Renal pelvis (tissue), 3 donors: ENCODE measurements around the gene GNL3. TPM values are rescaled to one million over a fixed set of nuclear protein-coding genes. Genes with fewer than 3 reads are reported as not detected.

Source experiments
- polyA plus RNA-seq, 3 donors: library from polyadenylated mRNA; unstranded; fragments of 120-200 nt; gene quantifications; one replicate each; pipeline ENCODE4 v1.2.1, GENCODE V29; 2013; ENCODE audit not compliant: insufficient read length in 3 of 3

GNL3 gene
- polyA plus RNA-seq, 3 donors, result 92.6 to 111 (median 106) TPM

Other genes starting within 250 kb of the GNL3 start
- 10 to 100 TPM; 30.0 to 34.1 (median 32.7) TPM for gene SEMA3G, start 240.9 kb upstream of the GNL3 start, polyA plus RNA-seq
- 1 to 10 TPM; 6.8 to 7.2 (median 7.0) TPM for gene TNNC1, start 232.0 kb upstream of the GNL3 start, polyA plus RNA-seq
- 100 to 1,000 TPM; 112 to 148 (median 133) TPM for gene NISCH, start 230.4 kb upstream of the GNL3 start, polyA plus RNA-seq
- 10 to 100 TPM; 40.7 to 46.6 (median 45.0) TPM for gene STAB1, start 190.7 kb upstream of the GNL3 start, polyA plus RNA-seq
- gene NT5DC2, start 152.2 kb upstream of the GNL3 start, polyA plus RNA-seq, result 100 to 1,000 TPM; 138 to 202 (median 154) TPM
- 10 to 100 TPM; 20.5 to 23.9 (median 23.6) TPM for gene UQCC5, start 149.4 kb upstream of the GNL3 start, polyA plus RNA-seq
- 10 to 100 TPM; 56.4 to 60.4 (median 59.4) TPM for gene PBRM1, start 119 bp upstream of the GNL3 start, polyA plus RNA-seq
- gene GLT8D1, start 19.8 kb downstream of the GNL3 start, polyA plus RNA-seq, result 100 to 1,000 TPM; 122 TPM
- gene SPCS1, start 20.1 kb downstream of the GNL3 start, polyA plus RNA-seq, result 100 to 1,000 TPM; 144 to 155 (median 155) TPM
- gene NEK4, start 84.9 kb downstream of the GNL3 start, polyA plus RNA-seq, result 10 to 100 TPM; 24.2 to 35.7 (median 29.2) TPM
- under 1 TPM in 1 of 3 donors, not detected in 2; 0.12 TPM for gene ITIH1, start 91.6 kb downstream of the GNL3 start, polyA plus RNA-seq
- gene ITIH3, start 108.8 kb downstream of the GNL3 start, polyA plus RNA-seq, result 1 to 10 TPM; 5.5 to 9.5 (median 5.7) TPM
- gene ITIH4, start 144.6 kb downstream of the GNL3 start, polyA plus RNA-seq, result 10 to 100 TPM in 2 of 3 donors, 1 to 10 TPM in 1; 7.0 to 14.9 (median 12.4) TPM
- gene MUSTN1, start 149.0 kb downstream of the GNL3 start, polyA plus RNA-seq, result 1 to 10 TPM in 2 of 3 donors, under 1 TPM in 1; 0.75 to 1.4 (median 1.3) TPM
- 10 to 100 TPM; 15.9 to 17.9 (median 16.6) TPM for gene STIMATE, start 211.5 kb downstream of the GNL3 start, polyA plus RNA-seq